Measurements from ENCODE around the gene SMCO3.

GRCh38 chr12:14846042-14846587 is 32.1 kb upstream of the SMCO3 start:
- TF ChIP-seq CTCF (IDR thresholded peaks at IDR 0.05) (no peak), POLR2A (IDR thresholded peaks at IDR 0.05) (no peak)

All from upper lobe of left lung (tissue), 4 donors.